Adipose tissue (tissue), 3 donors: ENCODE measurements around the gene GNL3. TPM values are rescaled to one million over a fixed set of nuclear protein-coding genes. Genes with fewer than 3 reads are reported as not detected.
"Not testable (repeated sequence)": the region's sequence is repeated elsewhere in the genome, so short reads cannot be mapped to it uniquely, and the experiment has no call there.

Source experiments
- H3K27ac ChIP-seq: one replicate; pipeline ENCODE4 v1.5.1; 2013; ENCODE audit warnings: low read depth, low read length
- WGBS, 3 donors: extraction: QIAGEN DNeasy Blood & Tissue Kit; methylation state at CpG; one replicate each; pipeline ENCODE4 v1.1.7; 2013; 5-methylcytosine and 5-hydroxymethylcytosine counted together
- polyA plus RNA-seq, 3 donors: library from polyadenylated mRNA; stranded (reverse); fragments of 200-250 nt; gene quantifications; one replicate each; pipeline ENCODE4 v1.2.3, GENCODE V29; 2013
- donor health status: healthy with polysubstance abuse.
- donor health status: Bipolar disorder and iron deficiency.
- donor health status: healthy.

The GNL3 gene, protein sequence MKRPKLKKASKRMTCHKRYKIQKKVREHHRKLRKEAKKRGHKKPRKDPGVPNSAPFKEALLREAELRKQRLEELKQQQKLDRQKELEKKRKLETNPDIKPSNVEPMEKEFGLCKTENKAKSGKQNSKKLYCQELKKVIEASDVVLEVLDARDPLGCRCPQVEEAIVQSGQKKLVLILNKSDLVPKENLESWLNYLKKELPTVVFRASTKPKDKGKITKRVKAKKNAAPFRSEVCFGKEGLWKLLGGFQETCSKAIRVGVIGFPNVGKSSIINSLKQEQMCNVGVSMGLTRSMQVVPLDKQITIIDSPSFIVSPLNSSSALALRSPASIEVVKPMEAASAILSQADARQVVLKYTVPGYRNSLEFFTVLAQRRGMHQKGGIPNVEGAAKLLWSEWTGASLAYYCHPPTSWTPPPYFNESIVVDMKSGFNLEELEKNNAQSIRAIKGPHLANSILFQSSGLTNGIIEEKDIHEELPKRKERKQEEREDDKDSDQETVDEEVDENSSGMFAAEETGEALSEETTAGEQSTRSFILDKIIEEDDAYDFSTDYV
- 10 to 100 TPM; 46.8 to 87.4 (median 67.3) TPM for polyA plus RNA-seq

DNA sequence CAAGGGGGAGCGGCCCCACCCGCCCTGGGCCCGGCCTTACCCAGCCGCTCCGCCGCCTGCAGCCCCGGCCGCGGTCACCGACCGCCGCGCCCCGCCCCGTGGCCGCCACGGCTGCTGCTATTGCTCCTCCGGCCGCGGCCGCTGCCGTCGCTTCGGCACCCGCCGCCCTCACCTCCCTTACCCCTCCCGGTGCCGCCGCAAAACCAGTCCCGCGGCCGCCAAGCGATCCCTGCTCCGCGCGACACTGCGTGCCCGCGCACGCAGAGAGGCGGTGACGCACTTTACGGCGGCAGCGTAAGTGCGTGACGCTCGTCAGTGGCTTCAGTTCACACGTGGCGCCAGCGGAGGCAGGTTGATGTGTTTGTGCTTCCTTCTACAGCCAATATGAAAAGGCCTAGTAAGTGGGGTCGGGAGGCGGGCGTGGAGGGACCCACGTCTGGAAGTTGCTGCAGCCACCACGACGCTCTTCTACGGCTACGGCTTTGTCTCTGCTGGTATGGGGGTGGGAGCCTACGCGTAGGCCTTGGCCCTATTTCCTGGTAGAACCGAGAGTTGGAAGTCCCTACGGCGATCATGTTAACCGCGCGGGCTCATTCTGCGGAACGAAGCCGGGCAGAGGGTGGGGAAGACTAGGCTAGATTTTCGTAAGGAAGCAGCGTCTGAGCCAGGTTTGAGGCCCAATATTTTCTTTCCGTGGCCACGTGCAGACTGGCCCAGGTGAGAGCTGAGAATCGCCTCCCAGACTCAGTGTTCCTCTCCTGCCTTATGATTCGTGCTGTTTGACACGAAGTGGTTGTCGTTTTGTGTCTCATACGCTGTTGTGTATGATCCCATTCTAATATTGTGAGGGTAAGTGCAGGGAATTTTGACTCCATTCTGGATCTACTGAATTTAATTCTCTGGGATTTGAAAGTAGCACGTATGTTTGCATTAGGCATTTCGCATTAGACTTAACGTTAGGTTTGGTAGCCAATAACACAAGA lies at the start of gene GNL3, which contains the start of gene PBRM1:
GNL3 (plus strand) TSS at position 324 of the 983 bp plus-strand sequence; CDS start at position 385, 61 bp downstream.
PBRM1 (minus strand) TSS at position 205 of the 983 bp plus-strand sequence.
- H3K27ac ChIP-seq, result peak within 1 kb of the TSS; percentile 88
- 0 to 1% (median 1%) methylated on average over 67 to 82 of the region's 82 CpGs for WGBS, 3 donors

DNA sequence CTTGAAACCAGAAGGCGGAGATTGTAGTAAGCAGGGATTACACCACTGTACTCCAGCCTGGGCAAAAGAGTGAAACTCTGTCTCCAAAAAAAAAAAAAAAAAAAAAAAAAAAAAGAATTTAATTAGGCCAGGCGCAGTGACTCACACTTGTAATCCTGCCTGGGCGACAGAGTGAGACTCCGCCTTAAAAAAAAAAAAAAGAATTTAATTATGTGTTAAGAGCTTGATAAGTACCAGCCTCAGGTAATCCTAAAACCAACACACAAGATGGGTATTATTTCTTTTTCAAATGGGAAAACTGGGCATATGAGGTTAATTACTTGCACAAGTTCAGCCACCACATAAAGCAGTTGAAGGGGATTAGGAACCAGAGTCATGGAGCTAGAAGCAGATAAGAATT lies 49.2 kb upstream of the GNL3 start:
- H3K27ac ChIP-seq, result no peak overlapping the region
- WGBS, 3 donors, result 81 to 87% (median 83%) methylated on average over 4 of the region's 4 CpGs

DNA sequence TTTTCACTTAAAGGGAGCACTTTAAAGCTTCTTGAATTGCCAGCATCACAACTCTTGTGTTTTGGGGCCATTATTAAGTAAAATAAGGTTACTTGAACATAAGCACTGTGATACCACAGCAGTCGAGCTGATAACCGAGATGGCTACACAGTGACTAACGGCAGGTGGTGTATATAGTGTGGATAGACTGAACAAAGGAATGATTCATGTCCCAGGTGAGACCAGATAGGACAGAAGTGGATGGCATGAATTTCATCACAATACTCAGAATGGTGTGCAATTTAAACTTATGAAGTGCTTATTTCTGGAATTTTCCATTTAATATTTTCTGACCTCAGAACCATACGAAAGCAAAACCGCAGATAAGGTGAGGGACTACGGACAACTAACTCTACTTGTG lies 40.3 kb upstream of the GNL3 start:
- 89 to 96% (median 96%) methylated on average over 6 of the region's 6 CpGs for WGBS, 3 donors
- H3K27ac ChIP-seq, result no peak overlapping the region

DNA sequence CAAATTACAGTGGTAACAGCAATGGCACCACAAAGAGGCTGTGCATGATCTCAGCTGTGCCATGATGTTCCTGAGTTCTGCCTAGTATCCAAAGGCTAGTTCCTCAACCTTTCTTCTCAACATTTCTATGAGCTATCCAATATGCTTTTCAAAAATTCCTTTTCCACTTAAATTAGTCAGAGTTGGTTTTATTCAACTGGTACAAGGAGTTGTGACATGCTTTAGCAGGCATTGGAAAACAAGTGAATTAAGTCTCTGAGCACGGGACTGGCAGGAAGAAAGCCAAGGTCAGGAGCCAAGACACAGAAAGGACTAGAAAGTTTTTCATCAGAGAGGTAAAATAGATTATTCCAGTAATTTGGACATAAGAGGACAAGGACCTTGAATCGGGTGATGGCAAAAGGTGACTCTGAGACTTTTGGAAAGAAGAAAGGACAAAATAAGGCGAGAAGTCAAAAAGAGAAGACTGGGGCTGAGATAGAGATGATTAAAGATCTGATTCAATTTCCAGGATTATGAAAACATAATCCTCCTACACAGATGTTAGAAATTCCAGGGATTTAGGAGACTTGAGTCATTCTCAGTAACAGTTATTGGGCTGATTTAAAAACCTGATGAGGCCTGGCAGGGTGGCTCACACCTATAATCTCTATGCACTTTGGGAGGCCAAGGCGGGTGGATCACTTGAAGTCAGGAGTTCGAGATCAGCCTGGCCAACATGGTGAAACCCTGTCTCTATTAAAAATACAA lies 36.2 kb upstream of the GNL3 start:
- 65 to 92% (median 66%) methylated on average over 5 of the region's 5 CpGs for WGBS, 3 donors

DNA sequence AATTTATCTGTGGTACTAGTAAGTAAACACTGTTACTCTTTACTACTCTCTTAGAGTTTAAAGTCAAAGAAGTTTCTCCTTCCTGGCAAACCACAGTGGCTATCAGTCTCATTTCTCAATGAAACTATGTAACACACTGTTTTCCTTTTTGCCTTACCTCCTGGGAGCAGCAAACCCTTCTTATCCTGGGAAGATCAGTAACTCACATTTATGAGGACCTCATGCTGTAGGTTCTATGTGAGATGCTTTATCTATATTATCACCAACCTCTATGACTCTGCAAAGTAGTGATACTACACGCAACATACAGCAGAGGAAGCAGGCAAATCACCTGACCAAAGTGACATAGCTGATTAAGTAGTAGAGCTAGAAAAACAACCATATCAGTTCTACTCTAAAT lies 35.4 kb upstream of the GNL3 start:
- no peak overlapping the region for H3K27ac ChIP-seq
- WGBS, 3 donors, result 58 to 88% (median 81%) methylated on average over 1 of the region's 1 CpG

More for the DNA sequence above, 36.2 kb upstream of the GNL3 start:
- no peak overlapping the region for H3K27ac ChIP-seq

DNA sequence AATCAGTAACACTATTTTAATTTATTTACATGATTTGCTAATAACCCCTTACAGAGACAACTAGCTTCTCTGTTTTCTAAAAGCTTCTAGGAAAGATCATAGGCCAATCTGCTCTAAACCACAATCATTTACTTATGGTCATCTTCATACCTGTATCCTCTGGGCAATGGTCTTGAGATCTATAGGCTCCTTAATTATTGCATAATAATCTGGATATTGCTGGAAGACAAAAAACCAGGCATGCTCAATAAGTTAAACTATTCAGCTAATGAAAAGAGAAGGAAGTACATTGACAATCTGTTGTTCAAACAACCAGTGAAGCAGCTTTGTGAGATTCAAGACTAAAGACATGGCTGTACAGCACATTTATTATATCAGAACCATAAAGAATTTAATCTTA lies 34.2 kb upstream of the GNL3 start:
- H3K27ac ChIP-seq, result no peak overlapping the region

DNA sequence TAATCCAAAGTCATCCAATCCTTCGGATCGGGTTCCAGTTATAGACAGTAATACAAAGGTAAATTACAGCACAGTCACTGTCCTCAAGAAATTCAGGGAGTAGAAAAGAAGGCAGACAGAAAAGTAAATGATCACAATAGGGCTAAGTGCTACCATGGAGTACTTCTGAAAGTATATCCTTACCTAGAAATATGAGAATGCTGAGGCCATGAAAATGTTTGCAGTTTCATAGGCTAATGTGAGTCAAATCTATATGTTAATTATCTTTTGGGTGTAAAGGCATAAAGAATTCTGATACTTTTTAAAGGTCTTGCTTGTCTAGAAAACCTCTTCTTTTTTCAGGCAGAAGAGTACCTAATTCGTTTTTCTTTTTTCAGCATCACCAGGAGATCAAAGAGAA lies 29.9 kb upstream of the GNL3 start:
- 93 to 97% (median 96%) methylated on average over 3 of the region's 3 CpGs for whole genome bisulfite sequencing, 3 donors
- H3K27ac ChIP-seq, result no peak overlapping the region

DNA sequence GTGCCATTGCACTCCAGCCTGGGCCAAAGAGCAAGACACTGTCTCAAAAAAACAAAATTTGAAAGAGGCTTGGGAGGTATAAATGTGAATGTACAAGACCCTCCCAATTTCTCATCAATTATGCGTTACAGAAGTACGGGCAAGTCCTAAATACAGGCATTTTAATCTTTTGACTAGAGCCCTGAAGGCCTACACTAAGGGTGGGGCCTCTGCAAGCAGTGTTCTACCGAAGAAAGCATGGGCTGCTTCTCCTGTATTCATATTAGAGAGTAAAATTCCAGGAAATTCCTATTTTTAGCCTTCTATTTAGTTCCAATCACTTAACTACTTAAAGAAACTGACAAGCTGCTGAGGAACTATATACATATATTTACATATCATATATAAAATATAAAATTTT lies 25.8 kb upstream of the GNL3 start:
- no peak overlapping the region for H3K27ac ChIP-seq
- WGBS, 3 donors, result 58 to 90% (median 60%) methylated on average over 3 of the region's 3 CpGs

DNA sequence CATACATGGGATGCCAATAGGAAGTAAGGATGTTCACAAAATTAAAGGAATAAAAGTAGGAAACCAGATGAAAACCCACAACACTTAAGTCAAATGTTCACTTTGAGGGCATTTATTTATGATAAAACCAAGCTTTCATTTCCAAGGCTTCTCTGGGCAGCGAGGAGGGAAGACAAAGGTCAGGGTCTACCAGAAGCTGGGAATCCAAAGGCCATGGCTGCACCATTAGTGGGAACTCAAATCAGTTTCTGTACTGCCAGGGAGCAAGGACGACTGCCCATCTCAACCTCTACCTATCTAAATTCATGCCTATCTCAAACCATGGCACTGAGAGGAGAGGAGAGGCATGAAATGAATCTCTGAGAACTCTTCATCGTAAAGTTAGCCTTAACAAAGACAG lies 22.7 kb upstream of the GNL3 start:
- H3K27ac ChIP-seq, result no peak overlapping the region
- 73 to 95% (median 93%) methylated on average over 3 of the region's 3 CpGs for WGBS, 3 donors

DNA sequence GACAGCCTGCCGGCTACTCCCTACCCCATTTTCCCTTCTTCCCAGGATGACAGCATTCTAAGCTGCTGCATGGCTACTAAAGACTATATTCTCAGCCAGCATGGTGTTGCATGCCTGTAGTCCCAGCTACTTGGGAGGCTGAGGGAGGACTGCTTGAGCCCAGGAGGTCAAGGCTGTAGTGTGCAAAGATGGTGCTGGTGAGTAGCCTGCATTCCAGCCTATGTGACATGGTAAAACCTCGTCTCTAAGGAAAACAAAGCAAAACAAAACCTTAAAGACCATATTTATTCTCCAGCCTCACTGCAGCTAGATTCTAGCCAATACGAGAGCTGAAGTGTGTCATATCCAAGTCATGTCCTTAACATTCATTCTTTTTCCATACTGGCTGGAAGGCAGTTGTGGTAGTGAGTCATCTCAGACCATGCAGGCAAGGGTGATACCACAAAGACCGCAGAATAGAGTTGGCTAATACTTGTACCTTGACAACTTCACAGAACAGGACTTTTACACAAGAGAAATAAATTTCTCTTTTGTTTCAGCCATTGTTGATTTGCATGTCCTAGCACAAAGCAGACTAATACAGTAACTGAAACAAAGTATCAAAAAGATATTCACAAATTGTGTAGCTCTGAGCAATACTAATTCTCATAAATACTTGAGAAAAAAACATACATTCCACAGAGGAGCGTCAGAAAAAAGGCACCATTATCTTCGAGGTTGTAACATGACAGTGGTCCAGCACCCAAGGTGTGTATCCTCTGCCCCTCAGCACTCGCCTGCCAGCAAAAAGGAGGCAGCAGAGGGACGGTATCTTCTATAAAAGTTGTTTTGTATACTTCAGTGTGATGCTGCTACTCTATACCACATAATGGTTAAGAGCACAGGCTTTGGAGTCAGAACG lies 15.0 kb upstream of the GNL3 start:
- H3K27ac ChIP-seq, result no peak overlapping the region
- WGBS, 3 donors, result 68 to 88% (median 69%) methylated on average over 9 of the region's 9 CpGs

DNA sequence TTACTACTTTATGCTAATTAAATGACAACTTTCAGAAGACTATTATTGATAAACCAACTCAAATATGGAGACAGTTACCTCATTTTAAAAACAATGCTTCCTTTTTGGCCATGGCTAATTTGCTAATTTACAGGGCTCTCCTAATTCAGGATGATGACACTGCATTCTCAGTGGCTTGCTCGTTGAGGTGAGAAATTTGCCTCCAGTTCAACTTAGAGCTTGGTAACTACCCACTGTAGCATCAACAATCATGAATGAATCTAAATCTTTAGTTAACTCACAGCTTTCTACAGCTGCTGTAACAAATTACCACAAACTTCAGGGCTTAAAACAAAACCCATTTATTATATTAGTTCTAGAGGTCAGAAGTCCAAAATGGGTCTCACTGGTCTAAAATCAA lies 14.2 kb upstream of the GNL3 start:
- 27 to 54% (median 47%) methylated on average over 1 of the region's 1 CpG for WGBS, 3 donors
- no peak overlapping the region for H3K27ac ChIP-seq

DNA sequence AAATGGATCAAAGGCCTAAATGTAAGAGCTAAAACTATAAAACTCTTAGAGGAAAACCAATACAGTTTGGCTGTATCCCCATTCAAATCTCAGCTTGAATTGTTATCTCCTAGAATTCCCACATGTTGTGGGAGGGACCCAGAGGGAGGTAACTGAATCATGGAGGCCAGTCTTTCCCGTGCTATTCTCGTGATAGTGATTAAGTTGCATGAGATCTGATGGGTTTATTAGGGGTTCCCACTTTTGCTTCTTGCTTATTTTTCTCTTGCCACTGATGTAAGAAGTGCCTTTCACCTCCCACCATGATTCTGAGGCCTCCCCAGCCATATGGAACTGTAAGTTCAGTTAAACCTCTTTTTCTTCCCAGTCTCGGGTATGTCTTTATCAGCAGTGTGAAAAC lies 9.6 kb upstream of the GNL3 start:
- H3K27ac ChIP-seq, result not testable (repeated sequence)
- WGBS, 3 donors, result 65 to 80% (median 80%) methylated on average over 3 of the region's 3 CpGs

DNA sequence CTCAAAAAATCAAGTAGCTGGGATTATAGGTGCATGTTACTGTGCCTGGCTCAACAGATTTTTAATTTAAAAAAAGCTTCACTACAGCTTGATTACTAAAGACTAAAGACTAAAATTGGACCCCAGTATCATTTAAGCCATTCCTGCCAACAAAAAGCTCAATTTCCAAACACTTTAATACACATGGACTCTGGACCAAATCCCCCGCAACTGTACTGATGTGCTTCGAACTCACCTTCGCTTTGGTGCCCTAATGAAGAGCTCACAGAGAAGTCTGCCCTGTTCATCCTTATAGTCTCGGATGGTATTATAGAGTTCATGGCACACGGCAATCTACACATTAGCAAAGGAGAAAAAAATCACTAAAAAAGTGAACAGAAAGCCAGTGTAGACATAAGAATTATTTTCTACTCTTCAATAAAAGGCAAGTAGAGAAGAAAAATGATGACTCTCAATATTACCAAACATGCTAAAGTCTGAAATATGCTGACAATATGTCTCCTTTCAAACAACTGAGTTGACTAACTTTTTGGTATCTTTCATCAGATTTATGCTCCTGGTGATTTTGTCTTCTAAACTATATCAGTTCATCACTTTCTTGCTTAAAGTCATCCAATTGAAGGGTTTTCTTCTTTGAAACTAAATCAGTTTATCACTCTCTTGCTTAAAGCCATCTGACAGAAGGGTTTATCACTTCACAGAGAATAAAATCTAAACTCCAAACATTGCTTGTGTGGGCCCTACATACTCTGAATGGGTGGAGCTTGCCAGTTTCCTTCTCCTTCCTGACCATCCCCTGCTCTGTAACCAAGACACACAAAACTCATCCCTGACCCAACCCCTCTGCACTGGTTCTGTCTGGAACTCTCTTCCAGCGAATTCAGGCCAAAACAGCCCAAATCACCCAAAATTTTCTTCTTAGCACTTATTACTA lies 7.3 kb upstream of the GNL3 start:
- H3K27ac ChIP-seq, result no peak overlapping the region
- WGBS, 3 donors, result 94 to 98% (median 94%) methylated on average over 6 of the region's 6 CpGs

DNA sequence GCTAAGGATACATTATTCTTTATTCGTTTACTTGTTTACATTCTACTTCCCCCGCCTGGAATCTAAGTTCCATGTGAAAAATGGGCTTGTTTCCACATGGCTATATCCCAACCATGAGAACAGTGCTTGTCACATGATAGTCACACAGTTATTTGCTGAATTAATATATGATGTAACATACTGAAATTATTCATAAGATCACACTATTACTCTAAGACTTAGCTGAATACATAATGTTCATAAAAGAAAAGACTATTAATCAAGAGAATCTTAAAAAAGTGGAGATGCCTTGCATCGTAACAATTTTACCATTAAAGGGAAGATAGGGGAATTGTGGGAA lies 6.7 kb upstream of the GNL3 start:
- no peak overlapping the region for H3K27ac ChIP-seq
- WGBS, 3 donors, result 59 to 92% (median 91%) methylated on average over 3 of the region's 3 CpGs

DNA sequence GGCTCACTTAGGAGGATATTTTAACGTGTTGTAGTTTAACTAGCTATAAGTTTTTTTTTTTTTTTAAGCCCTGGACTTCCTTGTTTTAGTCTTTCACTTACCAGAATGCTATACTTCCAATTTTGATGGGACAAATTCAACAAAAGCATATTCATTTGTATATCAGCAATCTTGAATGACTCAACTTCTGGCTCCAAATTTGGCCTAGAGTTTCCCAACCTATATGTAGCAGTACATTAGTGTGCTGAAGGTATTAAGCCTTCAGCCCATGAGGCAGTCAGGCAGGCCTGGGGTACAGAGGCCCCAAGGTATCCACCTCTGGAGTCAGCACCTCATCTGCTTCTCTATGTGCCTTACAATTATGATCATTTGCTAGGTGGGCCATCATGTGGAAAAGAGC lies 6.0 kb upstream of the GNL3 start:
- H3K27ac ChIP-seq, result no peak overlapping the region
- 9 to 60% (median 59%) methylated on average over 1 of the region's 1 CpG for WGBS, 3 donors

DNA sequence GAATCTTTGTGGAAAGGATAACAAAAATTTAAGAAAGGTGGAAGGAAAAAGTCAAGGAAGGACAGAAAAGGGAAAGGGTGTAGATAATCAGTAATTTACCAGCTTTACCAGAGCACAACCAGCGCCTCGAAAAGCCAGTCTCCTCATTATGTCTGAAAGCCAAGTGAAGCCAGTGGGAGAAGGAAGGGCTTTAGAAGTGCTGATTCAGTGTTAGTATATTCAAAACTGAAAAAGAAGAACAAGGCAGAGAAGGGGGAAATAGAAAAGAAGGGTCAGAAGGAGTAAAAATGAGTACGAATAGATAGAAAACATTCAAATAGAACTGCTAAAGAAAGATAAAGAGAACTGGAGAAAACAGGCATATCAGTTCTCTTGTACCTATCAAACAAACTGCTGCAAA lies 4.2 kb upstream of the GNL3 start:
- 35 to 49% (median 36%) methylated on average over 3 of the region's 3 CpGs for WGBS, 3 donors
- H3K27ac ChIP-seq, result no peak overlapping the region

DNA sequence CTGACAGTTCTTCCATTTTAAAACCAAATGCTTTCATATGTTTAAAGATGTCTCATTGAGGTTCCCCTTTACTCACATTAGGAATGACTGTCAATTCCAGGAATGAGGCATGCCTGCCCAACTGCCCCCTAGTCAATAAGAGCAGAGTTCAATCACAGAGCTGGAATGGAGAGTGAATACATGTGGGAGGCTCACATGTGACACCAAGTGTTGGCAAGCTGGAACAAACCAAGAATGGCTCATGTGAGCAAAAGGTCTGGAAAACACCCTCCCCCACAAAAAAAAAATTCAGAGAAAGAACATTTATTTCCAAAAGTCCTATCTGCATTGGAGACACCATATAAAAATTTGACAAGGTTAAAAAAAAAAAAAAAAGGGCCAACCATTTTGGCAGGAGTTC lies 3.8 kb upstream of the GNL3 start:
- no peak overlapping the region for H3K27ac ChIP-seq
